ENCODE data around the gene ANKMY1. TPM values are rescaled to one million over a fixed set of nuclear protein-coding genes. Genes with fewer than 3 reads are reported as not detected.

ANKMY1 gene
- 5.6 TPM for total RNA-seq
- long read RNA-seq, partial matches to known transcripts, result 1 of 5 reads
- long read RNA-seq, other reads (novel, unspliced or antisense), result 4 of 5 reads

GRCh38 chr2:240557808-240558207 lies at the start of gene ANKMY1:
ANKMY1 (minus strand) TSS chr2:240557988; CDS start chr2:240557335, 653 bp downstream.
- intact Hi-C loops (cut with DNase I), result no loop called here
- DNase-seq, result peak; percentile 79
- peak; percentile 9 for ATAC-seq (ENCODE audit: poor library complexity)

- intact Hi-C loops (cut with DNase I), result no loop called here
- DNase-seq, result peak; percentile 39
These were observed 48.3 kb upstream of the ANKMY1 start for GRCh38 chr2:240605867-240606743.

GRCh38 chr2:240604939-240605716 lies 47.3 kb upstream of the ANKMY1 start:
- ATAC-seq (ENCODE audit: poor library complexity) (no peak), DNase-seq (peak; percentile 37)
- intact Hi-C loops (cut with DNase I), result no loop called here

More at GRCh38 chr2:240605867-240606743, 48.3 kb upstream of the ANKMY1 start:
- no peak for ATAC-seq (ENCODE audit: poor library complexity)

GRCh38 chr2:240604291-240604938 lies 46.6 kb upstream of the ANKMY1 start:
- intact Hi-C loops (cut with DNase I), result no loop called here

GRCh38 chr2:240603846-240604245 lies 46.1 kb upstream of the ANKMY1 start:
- ATAC-seq (ENCODE audit: poor library complexity), result no peak

More at GRCh38 chr2:240604291-240604938, 46.6 kb upstream of the ANKMY1 start:
- ATAC-seq (ENCODE audit: poor library complexity), result peak; percentile 66
- DNase-seq, result peak; percentile 85

GRCh38 chr2:240603081-240603835 lies 45.5 kb upstream of the ANKMY1 start:
- intact Hi-C loops (cut with DNase I), result no loop called here
- ATAC-seq (ENCODE audit: poor library complexity), result no peak
- peak; percentile 26 for DNase-seq

More at GRCh38 chr2:240603846-240604245, 46.1 kb upstream of the ANKMY1 start:
- DNase-seq, result no peak
- intact Hi-C loops (cut with DNase I), result no loop called here

GRCh38 chr2:240602266-240603050 lies 44.7 kb upstream of the ANKMY1 start:
- intact Hi-C loops (cut with DNase I), result no loop called here
- ATAC-seq (ENCODE audit: poor library complexity) (no peak), DNase-seq (peak; percentile 37)

GRCh38 chr2:240601831-240602160 lies 44.0 kb upstream of the ANKMY1 start:
- intact Hi-C loops (cut with DNase I), result no loop called here
- DNase-seq, result peak; percentile 29

GRCh38 chr2:240601061-240601830 lies 43.5 kb upstream of the ANKMY1 start:
- intact Hi-C loops (cut with DNase I), result no loop called here
- DNase-seq (peak; percentile 39), ATAC-seq (ENCODE audit: poor library complexity) (no peak)

More at GRCh38 chr2:240601831-240602160, 44.0 kb upstream of the ANKMY1 start:
- ATAC-seq (ENCODE audit: poor library complexity), result no peak

GRCh38 chr2:240600451-240600961 lies 42.7 kb upstream of the ANKMY1 start:
- intact Hi-C loops (cut with DNase I), result no loop called here
- no peak for ATAC-seq (ENCODE audit: poor library complexity)
- peak; percentile 40 for DNase-seq

GRCh38 chr2:240599141-240599583 lies 41.4 kb upstream of the ANKMY1 start:
- ATAC-seq (ENCODE audit: poor library complexity) (no peak), DNase-seq (peak; percentile 29)
- intact Hi-C loops (cut with DNase I), result no loop called here

GRCh38 chr2:240598311-240598911 lies 40.6 kb upstream of the ANKMY1 start:
- ATAC-seq (ENCODE audit: poor library complexity) (no peak), DNase-seq (peak; percentile 34)
- intact Hi-C loops (cut with DNase I), result no loop called here

- peak; percentile 37 for DNase-seq
- intact Hi-C loops (cut with DNase I), result no loop called here
- ATAC-seq (ENCODE audit: poor library complexity), result no peak
These were observed 39.8 kb upstream of the ANKMY1 start for GRCh38 chr2:240597419-240598181.

GRCh38 chr2:240597054-240597418 lies 39.2 kb upstream of the ANKMY1 start:
- ATAC-seq (ENCODE audit: poor library complexity) (no peak), DNase-seq (peak; percentile 37)
- intact Hi-C loops (cut with DNase I), result no loop called here

GRCh38 chr2:240596491-240596931 lies 38.7 kb upstream of the ANKMY1 start:
- peak; percentile 82 for DNase-seq
- ATAC-seq (ENCODE audit: poor library complexity), result peak; percentile 59
- intact Hi-C loops (cut with DNase I), result no loop called here

Measured in Right ventricle myocardium superior (tissue), 1 donor.